GM10266 (cell line): ENCODE measurements around the gene EMD.

Experiments used
- DNase-seq: peaks from one replicate; pipeline ENCODE4 v3.0.0; 2012; ENCODE audit errors: extremely low spot score
- TF ChIP-seq, protein P1 (sequence below): IDR thresholded peaks from 2 replicates; pipeline ENCODE4 v1.5.1; 2012; ENCODE audit warnings: mild to moderate bottlenecking, low read depth; ENCODE audit not compliant: control insufficient read depth, insufficient read depth; ENCODE audit errors: missing control alignments

The EMD gene

DNA sequence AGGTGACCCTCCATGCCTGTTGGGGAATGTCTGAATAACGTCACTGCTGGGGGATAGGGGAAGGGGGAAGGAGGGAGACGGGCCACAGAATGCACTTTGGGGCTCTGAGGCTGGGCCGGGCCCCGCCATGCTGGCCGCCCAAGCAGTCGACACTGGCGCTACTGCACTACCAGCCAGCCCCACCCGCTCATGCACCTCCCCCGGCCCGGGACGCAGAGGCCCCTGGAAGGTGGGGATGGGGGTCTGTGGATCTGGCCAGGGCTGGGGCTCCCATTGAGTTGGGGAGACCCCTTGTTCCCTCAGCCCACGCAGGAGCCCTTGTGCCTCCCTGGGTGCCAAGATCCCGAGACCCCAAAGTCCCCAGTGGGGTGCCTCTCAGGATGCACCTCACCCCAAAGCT, 22.5 kb upstream of the EMD start:
- TF ChIP-seq, protein P1, sequence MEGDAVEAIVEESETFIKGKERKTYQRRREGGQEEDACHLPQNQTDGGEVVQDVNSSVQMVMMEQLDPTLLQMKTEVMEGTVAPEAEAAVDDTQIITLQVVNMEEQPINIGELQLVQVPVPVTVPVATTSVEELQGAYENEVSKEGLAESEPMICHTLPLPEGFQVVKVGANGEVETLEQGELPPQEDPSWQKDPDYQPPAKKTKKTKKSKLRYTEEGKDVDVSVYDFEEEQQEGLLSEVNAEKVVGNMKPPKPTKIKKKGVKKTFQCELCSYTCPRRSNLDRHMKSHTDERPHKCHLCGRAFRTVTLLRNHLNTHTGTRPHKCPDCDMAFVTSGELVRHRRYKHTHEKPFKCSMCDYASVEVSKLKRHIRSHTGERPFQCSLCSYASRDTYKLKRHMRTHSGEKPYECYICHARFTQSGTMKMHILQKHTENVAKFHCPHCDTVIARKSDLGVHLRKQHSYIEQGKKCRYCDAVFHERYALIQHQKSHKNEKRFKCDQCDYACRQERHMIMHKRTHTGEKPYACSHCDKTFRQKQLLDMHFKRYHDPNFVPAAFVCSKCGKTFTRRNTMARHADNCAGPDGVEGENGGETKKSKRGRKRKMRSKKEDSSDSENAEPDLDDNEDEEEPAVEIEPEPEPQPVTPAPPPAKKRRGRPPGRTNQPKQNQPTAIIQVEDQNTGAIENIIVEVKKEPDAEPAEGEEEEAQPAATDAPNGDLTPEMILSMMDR: no peak
- DNase-seq: no peak

DNA sequence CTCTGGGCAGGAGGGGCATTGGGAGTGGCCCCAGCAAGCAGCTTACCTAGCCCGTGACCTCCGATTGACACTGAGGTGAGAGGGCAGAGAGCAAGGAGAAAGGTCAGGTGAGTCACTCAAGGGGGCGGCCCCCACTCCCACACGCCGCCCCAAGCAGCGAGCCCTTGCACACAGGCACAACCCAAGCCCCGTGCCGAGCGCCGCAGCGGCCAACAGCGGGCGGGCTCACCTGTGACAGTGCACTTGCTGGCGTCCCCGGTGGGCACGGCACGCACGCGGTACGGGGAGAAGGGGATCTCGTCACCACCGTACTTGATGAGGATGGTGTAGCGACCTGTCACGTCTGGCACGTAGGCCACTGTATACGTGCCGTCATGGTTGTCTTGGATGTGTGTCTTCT, 21.9 kb upstream of the EMD start:
- DNase-seq: no peak
- TF ChIP-seq, protein P1: no peak

DNA sequence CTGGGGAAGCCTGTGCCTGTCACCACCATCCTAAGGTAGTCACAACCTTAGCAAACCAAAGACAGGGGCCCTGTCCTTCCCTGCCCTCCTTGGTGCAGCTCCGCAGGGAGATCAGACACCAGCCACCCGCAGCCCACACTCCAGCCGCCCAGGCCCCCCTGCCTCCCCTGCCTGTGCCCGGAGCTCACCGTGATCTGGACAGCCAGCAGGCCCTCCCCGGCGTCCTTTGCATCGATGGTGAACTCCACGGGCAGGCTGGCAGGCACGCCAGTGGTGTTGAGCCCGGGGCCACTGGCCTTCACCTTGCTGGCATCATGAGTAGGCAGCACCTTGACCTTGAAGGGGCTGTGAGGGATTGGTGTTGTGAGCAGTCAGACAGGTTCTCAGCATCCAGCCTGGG, 21.1 kb upstream of the EMD start:
- TF ChIP-seq, protein P1: no peak
- no peak for DNase-seq

DNA sequence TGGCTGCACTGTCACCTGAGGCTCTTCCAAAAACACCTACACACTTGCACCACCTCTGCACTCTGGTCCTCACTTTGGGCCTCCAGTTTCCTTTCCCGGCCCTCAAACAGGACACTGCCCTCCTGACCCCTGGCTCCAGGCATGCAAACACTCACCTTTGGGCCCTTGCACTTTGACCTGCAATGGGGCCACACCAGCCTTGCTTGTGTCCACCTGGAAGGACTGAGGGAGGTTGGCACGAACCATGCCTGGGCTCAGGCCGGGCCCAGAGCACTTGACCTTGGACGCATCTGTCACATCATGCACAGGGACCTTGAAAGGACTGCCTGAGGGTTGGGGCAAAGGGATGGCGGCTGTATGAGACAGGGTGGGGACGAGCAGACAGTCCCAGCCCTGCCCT, 20.3 kb upstream of the EMD start:
- TF ChIP-seq, protein P1: no peak
- no peak for DNase-seq

DNA sequence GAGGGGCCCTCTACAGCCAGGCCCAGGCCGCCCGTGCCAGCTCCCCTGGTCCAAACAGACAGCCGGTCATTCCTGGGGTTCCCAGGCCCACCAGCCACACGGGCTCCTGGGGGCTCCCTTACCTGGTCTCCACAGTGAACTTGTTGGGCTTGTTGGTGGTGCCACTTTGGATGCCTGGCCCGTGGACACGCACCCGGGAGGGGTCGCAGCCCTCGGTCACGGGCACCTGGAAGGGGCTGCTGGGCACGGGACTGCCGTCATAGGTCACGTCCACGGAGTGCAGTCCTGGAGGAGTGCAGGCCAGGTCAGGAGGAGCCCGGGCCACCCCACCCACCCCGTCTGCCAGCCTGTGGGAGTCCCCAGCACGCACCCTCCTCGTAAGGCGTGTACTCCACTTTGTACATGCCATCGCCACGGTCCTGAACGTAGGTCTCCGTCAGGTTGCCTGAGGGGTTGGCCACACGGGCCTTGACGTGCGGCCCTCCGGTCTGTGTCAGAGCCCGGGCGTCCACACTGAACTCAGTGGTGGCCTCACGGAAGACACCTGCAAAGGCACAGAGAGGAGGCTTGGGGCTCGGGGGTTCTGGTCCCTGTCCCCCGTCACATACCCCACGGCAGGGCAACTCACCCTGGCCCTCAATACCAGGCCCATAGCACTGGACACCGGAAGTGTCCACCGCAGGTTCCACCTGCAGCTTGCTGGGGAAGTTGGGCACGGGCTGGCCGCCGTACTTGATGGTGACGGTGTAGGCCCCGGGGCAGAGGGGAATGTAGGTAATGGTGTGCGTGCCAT, 19.5 kb upstream of the EMD start:
- DNase-seq: no peak
- TF ChIP-seq, protein P1: no peak

DNA sequence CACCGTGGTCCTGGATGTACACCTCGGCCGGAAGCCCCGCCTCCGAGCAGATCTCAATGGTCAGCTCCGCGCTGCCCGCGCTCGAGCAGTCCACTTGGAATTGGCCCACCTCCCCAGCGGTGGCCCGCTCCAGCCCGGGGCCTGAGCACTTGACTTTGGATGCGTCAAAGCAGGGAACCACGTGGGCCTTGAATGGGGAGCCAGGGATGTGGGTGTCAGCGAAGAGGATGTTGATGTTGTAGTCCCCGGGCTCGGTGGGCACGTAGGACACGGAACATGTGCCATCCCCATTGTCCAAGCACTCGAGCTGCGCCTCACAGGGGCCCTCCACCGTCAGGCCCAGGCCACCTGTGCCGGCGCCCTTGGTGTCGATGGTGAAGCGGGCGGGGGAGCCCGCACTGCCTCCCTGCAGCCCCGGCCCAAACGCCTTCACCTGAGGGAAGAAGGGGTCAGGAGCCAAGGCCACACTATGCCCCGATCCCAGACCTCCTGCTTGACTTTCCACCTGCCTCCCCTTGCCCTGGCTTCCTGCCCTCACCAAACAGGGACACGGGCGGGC, 18.9 kb upstream of the EMD start:
- TF ChIP-seq, protein P1: no peak
- DNase-seq: no peak

DNA sequence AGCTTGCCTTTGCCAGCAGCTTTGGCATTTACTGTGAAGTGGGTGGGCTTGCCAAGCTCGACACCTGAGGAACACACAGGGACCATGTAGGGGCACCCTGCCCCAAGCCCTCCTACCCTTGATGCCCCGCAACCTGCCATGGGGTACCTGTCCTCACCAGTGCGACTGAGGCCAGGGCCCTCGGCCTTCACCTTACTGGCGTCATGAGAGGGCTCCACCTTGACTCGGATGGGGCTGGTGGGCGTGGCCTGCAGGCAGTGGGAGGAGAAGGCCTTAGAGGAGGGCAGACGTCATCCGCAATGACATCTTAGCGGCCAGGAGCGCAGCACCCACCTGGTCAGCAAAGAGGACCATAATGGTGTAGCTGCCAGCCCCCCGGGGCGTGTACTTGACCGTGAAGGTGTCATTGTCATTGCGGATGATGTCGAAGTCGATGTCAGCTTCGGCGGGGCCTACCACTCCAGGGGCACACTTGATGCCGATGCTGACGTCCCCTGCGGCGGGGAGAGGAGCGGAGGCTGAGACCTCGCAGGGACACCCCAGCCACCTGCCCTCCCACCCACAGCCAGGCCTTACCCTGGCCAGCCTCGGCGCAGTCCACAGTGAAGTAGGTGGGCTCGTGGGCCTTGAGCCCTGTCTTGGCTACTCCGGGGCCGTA, 16.9 kb upstream of the EMD start:
- DNase-seq: no peak
- TF ChIP-seq, protein P1: no peak
